HG03439 (cell line): Measurements from ENCODE around the gene GOLGA6L22.
"Not testable (repeated sequence)": the region's sequence is repeated elsewhere in the genome, so short reads cannot be mapped to it uniquely, and the experiment has no call there.

Experiments
- ATAC-seq: cut with Tn5 transposase; IDR thresholded peaks from one replicate; pipeline ENCODE4 v1.9.1; 2021; ENCODE audit warnings: mild to moderate bottlenecking, moderate library complexity; ENCODE audit not compliant: unreplicated experiment

The GOLGA6L22 gene

GRCh38 chr15:22458603-22459002 lies at the start of gene GOLGA6L22:
Gene GOLGA6L22 (plus strand): TSS chr15:22458903. CDS start chr15:22458994, 91 bp downstream.
- ATAC-seq = not testable (repeated sequence)

GRCh38 chr15:22417288-22417687 lies 41.4 kb upstream of the GOLGA6L22 start:
- not testable (repeated sequence) for ATAC-seq

GRCh38 chr15:22417795-22418194 lies 40.9 kb upstream of the GOLGA6L22 start:
- not testable (repeated sequence) for ATAC-seq

GRCh38 chr15:22418212-22418611 lies 40.5 kb upstream of the GOLGA6L22 start:
- not testable (repeated sequence) for ATAC-seq

GRCh38 chr15:22418666-22419065 lies 40.0 kb upstream of the GOLGA6L22 start:
- ATAC-seq = not testable (repeated sequence)

GRCh38 chr15:22420340-22420739 lies 38.4 kb upstream of the GOLGA6L22 start:
- ATAC-seq = not testable (repeated sequence)

- ATAC-seq = not testable (repeated sequence)
Measured at GRCh38 chr15:22429426-22429825, 29.3 kb upstream of the GOLGA6L22 start.

- not testable (repeated sequence) for ATAC-seq
Measured at GRCh38 chr15:22431687-22432086, 27.0 kb upstream of the GOLGA6L22 start.

- not testable (repeated sequence) for ATAC-seq
Measured at GRCh38 chr15:22494490-22495113, 35.9 kb downstream of the GOLGA6L22 start.

- ATAC-seq = not testable (repeated sequence)
Measured at GRCh38 chr15:22497200-22497599, 38.5 kb downstream of the GOLGA6L22 start.

- not testable (repeated sequence) for ATAC-seq
Measured at GRCh38 chr15:22498220-22498925, 39.7 kb downstream of the GOLGA6L22 start.

GRCh38 chr15:22502272-22502671 lies 43.6 kb downstream of the GOLGA6L22 start:
- ATAC-seq = not testable (repeated sequence)

- not testable (repeated sequence) for ATAC-seq
Measured at GRCh38 chr15:22506959-22507358, 48.3 kb downstream of the GOLGA6L22 start.

- ATAC-seq = not testable (repeated sequence)
Measured at GRCh38 chr15:22516140-22516539, 57.4 kb downstream of the GOLGA6L22 start.
